ENCODE measurements around the gene RLN3. TPM values are rescaled to one million over a fixed set of nuclear protein-coding genes. Genes with fewer than 3 reads are reported as not detected.

RLN3 gene
- total RNA-seq, 2 donors from 2014 or later, result not detected

DNA sequence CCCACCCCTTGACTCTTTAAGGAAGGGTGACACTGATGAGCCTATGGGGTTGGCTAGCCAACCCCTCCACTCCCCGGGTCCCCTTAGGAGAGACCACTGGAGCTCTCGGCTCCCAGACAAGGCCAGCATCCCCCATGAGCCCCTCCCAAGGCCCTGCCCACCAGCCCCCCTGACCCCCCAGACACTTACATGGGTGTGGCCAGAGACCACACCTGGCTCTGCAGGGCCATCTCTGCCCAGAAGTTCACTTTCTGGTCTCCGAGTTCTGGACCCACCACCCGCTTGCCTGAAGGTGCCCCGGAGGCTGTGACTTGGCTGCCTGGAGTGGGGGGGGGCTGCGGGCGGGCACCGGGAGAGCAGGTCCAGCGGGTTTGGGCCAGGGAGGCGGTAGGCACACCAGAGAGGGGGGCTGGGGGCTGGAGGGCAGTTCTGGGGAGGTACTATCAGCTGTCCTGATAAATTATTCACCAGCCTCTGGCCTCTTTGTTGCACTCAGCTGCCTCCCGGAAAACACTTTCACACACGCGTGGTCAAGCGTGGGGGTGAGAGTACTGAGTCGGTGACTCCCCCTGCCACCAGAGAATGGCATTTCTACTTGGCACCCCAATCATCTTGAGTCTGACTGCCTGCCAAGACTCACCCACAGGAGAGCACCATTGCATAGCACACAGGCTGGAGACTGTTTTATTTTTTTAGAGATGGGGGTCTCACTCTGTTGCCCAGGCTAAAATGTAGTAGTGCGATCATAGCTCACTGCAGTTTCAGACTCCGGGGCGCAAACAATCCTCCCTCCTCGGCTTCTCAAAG lies 34.0 kb downstream of the RLN3 start, which contains the start of gene PALM3:
TSS of gene PALM3 (minus strand) at position 326 of the 807 bp plus-strand sequence. CDS start at position 230, 96 bp downstream.
- Mint-ChIP-seq H3K4me3 (no peak within 1 kb of the TSS), H3K9me3 (no peaks in the 10 kb centered on the region), H3K27me3 (peaks cover 11% of the 10 kb centered on the region), H3K36me3 (ENCODE audit: low read depth) (no peaks in the 10 kb centered on the region), H3K27ac (no peak within 1 kb of the TSS), H3K4me1 (peaks cover 8% of the 10 kb centered on the region)
- ATAC-seq (replicated peaks), result no peak

DNA sequence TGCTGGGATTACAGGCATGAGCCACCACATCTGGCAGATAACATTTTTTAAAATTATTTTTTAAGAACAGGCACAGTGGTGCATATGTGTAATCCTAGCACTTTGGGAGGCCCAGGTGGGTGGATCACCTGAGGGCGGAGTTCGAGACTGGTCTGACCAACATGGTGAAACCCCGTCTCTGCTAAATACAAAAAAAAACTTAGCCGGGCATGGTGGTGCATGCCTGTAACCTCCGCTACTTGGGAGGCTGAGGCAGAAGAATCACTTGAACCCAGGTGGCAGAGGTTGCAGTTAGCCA lies 34.6 kb downstream of the RLN3 start:
- H3K27me3 Mint-ChIP-seq, result peaks cover 11% of the 10 kb centered on the region
- no peaks in the 10 kb centered on the region for H3K9me3 Mint-ChIP-seq
- no peak overlapping the region for H3K4me3 Mint-ChIP-seq
- no peak for ATAC-seq (replicated peaks)
- no peaks in the 10 kb centered on the region for H3K36me3 Mint-ChIP-seq (ENCODE audit: low read depth)
- peaks cover 8% of the 10 kb centered on the region for H3K4me1 Mint-ChIP-seq
- H3K27ac Mint-ChIP-seq, result no peak overlapping the region

DNA sequence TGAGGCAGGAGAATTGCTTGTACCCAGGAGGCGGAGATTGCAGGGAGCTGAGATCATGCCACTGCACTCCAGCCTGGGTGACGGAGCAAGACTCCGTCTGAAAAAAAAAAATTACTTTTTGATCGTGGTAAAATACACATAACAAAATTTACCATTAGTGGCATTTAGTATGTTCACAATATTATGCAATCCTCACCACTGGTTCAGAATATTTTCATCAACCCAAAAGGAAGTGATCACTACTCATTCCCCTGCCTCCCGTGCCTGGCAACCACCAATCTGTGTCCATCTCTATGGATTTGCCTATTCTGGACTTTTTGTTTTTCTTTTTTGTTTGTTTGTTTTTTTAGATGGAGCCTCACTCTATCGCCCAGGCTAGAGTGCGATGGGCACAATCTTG lies 35.2 kb downstream of the RLN3 start:
- no peak overlapping the region for H3K4me3 Mint-ChIP-seq
- peaks cover 8% of the 10 kb centered on the region for H3K4me1 Mint-ChIP-seq
- ATAC-seq (replicated peaks), result no peak
- H3K27ac Mint-ChIP-seq, result no peak overlapping the region
- no peaks in the 10 kb centered on the region for H3K36me3 Mint-ChIP-seq (ENCODE audit: low read depth)
- peaks cover 8% of the 10 kb centered on the region for H3K27me3 Mint-ChIP-seq
- no peaks in the 10 kb centered on the region for H3K9me3 Mint-ChIP-seq

DNA sequence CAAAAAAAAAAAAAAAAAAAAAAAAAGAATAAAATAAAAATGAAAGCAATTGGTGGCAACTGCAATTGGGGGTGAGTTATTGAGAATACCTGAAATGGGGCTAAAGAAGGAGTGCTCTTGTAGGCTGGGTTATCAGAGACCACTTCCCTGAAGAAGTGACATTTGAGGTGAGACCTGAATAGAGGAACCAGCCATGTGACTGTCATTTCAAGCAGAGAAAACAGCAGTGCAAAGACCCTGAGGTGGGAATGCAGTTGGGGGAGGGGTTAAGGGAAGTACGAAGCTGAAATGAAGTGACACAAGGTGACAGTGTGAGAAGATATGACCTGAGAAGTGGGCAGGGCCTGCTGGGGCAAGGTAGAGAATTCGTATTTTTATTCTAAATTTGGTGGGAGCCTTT lies 38.2 kb downstream of the RLN3 start:
- H3K4me3 Mint-ChIP-seq, result no peak overlapping the region
- H3K36me3 Mint-ChIP-seq (ENCODE audit: low read depth), result no peaks in the 10 kb centered on the region
- no peak for ATAC-seq (replicated peaks)
- no peaks in the 10 kb centered on the region for H3K27me3 Mint-ChIP-seq
- H3K9me3 Mint-ChIP-seq, result no peaks in the 10 kb centered on the region
- no peaks in the 10 kb centered on the region for H3K4me1 Mint-ChIP-seq
- H3K27ac Mint-ChIP-seq, result no peak overlapping the region

DNA sequence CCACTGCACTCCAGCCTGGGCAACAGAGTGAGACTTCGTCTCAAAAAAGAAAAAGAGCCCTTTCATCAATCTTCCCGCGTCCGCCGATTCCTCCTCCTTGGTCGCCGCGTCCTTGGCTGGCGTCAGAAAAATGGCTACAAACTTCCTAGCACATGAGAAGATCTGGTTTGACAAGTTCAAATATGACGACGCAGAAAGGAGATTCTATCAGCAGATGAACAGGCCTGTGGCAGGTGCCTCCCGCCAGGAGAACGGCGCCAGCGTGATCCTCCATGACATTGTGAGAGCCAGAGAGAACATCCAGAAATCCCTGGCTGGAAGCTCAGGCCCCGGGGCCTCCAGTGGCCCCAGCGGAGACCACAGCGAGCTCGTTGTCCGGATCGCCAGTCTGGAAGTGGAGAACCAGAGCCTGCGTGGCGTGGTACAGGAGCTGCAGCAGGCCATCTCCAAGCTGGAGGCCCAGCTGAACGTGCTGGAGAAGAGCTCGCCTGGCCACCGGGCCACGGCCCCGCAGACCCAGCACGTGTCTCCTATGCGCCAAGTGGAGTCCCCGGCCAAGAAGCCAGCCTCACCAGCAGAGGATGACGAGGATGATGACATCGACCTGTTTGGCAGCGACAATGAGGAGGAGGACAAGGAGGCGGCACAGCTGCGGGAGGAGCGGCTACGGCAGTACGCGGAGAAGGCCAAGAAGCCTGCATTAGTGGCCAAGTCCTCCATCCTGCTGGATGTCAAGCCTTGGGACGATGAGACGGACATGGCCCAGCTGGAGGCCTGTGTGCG lies 42.5 kb downstream of the RLN3 start:
- no peaks in the 10 kb centered on the region for H3K4me1 Mint-ChIP-seq
- no peaks in the 10 kb centered on the region for H3K27me3 Mint-ChIP-seq
- H3K36me3 Mint-ChIP-seq (ENCODE audit: low read depth), result no peaks in the 10 kb centered on the region
- H3K27ac Mint-ChIP-seq, result no peak overlapping the region
- H3K4me3 Mint-ChIP-seq, result peak overlapping the region; percentile 42
- no peak for ATAC-seq (replicated peaks)
- no peaks in the 10 kb centered on the region for H3K9me3 Mint-ChIP-seq

DNA sequence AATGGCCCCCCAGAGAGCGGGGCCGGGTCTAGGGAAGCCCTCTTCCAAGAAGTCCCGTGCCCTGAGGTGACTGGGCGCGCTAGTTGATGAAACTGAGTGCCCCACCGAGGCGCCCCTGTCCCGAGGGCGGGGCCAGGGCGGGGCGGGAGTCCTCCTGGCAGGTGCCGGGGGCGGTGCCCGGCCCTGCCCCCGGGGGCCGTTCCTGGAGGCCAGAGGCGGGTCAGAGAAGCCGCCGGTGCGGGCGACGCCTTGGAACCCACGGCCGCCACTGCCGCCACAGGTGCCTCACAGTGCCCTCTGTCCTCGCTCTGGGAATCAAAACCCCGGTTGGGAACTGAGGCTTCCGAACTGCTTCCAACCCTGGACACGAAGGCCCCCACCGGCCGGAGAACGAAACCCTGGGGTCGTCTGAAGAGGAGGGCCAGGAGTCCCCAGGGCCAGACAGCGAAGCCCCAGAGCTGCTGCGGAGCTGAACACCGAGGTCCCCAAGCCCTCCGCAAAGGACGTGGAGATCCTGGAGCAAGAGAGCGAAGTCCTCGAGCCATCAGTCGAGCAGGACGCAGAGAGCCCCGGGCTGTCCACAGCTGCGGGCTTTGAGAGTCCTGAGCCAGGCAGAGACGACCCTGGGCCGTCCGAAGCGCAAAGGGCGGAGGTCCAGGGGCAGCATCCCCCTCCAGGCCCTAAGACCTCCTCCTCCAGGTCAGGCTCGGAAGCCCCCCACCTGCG lies 44.8 kb downstream of the RLN3 start, which contains the start of gene MISP3:
TSS of gene MISP3 (plus strand) at position 252 of the 726 bp plus-strand sequence. CDS start 524 bp downstream, outside the sequence.
- Mint-ChIP-seq H3K27ac (peak within 1 kb of the TSS; percentile 82), H3K4me3 (peak within 1 kb of the TSS; percentile 92)

DNA sequence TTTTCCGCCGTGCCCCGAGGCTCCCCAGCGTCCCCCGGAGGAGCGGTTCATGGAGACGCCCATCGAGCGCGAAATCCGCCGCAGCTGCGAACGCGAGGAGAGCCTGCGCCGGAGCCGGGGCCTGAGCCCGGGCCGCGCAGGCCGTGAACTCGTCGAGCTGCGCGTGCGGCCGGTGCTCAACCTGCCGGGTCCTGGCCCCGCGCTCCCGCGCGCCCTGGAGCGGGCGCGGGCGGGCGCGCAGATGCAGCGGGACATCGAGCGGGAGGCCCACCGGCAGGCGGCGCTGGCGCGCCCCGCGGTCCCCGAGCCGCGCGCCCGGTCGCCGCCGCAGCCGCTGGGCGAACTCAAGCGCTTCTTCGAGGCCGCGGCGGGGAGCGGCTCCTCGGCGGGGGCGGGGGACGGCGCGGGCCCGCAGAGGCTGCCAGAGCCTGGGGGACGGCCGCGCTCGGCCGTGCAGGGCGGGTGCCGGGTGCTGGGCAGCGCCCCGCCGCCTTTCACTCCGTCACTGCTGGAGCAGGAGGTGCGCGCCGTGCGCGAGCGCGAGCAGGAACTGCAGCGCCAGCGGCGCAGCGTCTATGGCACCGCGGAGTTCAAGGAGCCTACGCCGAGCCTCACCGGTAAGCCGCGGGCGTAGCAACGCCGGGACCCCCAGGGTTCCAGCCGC lies 45.4 kb downstream of the RLN3 start:
- Mint-ChIP-seq H3K27me3 (no peaks in the 10 kb centered on the region), H3K4me1 (no peaks in the 10 kb centered on the region), H3K27ac (peak overlapping the region; percentile 82), H3K4me3 (peak overlapping the region; percentile 92), H3K9me3 (no peaks in the 10 kb centered on the region), H3K36me3 (ENCODE audit: low read depth) (no peaks in the 10 kb centered on the region)
- ATAC-seq (replicated peaks), result peak; percentile 74

More for the DNA sequence above, 44.8 kb downstream of the RLN3 start, which contains the start of gene MISP3:
- H3K36me3 Mint-ChIP-seq (ENCODE audit: low read depth), result no peaks in the 10 kb centered on the region
- ATAC-seq (replicated peaks), result peak; percentile 44
- no peaks in the 10 kb centered on the region for H3K4me1 Mint-ChIP-seq
- H3K9me3 Mint-ChIP-seq, result no peaks in the 10 kb centered on the region
- H3K27me3 Mint-ChIP-seq, result no peaks in the 10 kb centered on the region

DNA sequence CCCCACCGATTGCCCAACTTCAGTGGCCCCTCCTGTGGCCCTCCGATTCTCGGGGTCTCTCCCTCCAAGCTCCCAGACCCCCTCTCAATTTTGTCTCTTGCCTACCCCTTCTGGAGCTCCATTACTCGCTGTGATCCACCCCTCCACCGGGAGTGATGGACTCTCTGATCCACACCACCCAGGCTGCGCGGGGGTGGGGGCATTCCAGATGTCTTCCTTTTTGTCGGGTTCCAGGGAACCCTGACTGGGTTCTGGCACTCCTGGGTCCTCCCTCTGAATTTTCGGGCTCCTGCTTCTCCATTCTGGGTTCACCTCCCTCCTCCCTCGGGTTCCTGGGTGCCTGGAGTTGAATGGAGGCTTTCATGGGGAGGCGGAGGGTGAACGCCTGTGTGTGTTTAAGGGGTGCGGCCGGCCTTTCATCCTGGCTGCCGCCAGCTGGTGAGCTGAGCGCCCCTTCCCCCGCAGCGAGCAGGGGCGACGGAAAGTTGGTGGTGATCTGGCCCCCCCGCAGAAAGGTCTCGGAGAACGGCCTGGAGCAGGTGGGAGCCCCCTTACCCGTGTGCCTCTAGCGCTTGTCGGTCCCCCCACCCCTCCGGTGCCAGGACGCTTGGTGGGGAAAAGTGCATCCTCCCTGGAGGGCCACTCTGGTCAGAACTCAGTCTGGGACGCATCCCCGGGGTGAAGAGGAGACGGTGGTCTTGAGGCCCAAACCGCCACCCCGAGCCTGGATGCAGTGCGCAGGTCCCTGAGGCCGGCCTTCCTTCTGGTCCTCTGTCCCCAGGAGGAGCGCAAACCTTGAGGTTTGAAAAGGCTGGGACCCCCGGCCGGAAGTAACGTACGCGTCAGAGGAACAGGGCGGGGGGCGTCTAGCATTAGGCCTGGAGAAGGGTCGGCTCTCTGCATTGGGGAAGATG lies 46.2 kb downstream of the RLN3 start:
- Mint-ChIP-seq H3K4me3 (peak overlapping the region; percentile 92), H3K27ac (peak overlapping the region; percentile 82), H3K9me3 (no peaks in the 10 kb centered on the region), H3K36me3 (ENCODE audit: low read depth) (no peaks in the 10 kb centered on the region), H3K4me1 (no peaks in the 10 kb centered on the region), H3K27me3 (no peaks in the 10 kb centered on the region)
- peak; percentile 24 for ATAC-seq (replicated peaks)

DNA sequence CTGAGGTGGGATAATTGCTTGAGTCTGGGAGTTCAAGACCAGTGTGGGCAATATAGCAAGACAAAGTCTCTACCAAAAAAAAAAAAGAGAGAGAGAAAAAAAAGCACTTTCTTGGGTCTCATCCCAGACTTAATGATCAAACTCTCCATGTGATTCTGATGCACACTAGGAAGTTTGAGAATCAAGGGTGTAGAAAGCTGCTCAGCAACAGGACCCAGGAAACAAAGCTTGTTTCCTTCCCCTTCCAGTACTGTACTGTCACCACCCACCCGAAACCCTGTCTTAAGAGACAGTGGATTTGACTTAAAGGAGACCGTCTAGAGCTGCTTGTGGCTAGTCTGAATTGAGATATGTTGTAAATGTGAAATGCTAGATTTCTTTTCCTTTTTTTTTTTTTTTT lies 50.5 kb downstream of the RLN3 start:
- no peak overlapping the region for H3K4me3 Mint-ChIP-seq
- H3K27ac Mint-ChIP-seq, result no peak overlapping the region
- ATAC-seq (replicated peaks), result no peak
- no peaks in the 10 kb centered on the region for H3K9me3 Mint-ChIP-seq
- no peaks in the 10 kb centered on the region for H3K27me3 Mint-ChIP-seq
- no peaks in the 10 kb centered on the region for H3K4me1 Mint-ChIP-seq
- H3K36me3 Mint-ChIP-seq (ENCODE audit: low read depth), result peaks cover 7% of the 10 kb centered on the region

Other genes starting within 250 kb of the RLN3 start
- 10 to 100 TPM in 1 of 2 donors, 1 to 10 TPM in 1; 5.4 to 10.6 TPM for gene ZSWIM4, start 232.7 kb upstream of the RLN3 start, total RNA-seq
- gene NANOS3, start 151.0 kb upstream of the RLN3 start, total RNA-seq, result 1 to 10 TPM; 1.2 to 3.6 TPM
- 10 to 100 TPM in 1 of 2 donors, 1 to 10 TPM in 1; 4.8 to 12.5 TPM for gene BRME1, start 122.0 kb upstream of the RLN3 start, total RNA-seq
- 10 to 100 TPM; 34.6 to 35.4 TPM for gene CC2D1A, start 121.9 kb upstream of the RLN3 start, total RNA-seq
- 1 to 10 TPM in 1 of 2 donors, under 1 TPM in 1; 0.90 to 1.0 TPM for gene PODNL1, start 89.7 kb upstream of the RLN3 start, total RNA-seq
- gene DCAF15, start 75.6 kb upstream of the RLN3 start, total RNA-seq, result 10 to 100 TPM; 60.9 to 67.7 TPM
- 10 to 100 TPM; 12.6 to 12.9 TPM for gene RFX1, start 21.8 kb upstream of the RLN3 start, total RNA-seq
- gene IL27RA, start 3.6 kb downstream of the RLN3 start, total RNA-seq, result 10 to 100 TPM; 52.1 to 53.9 TPM
- gene PALM3, start 33.9 kb downstream of the RLN3 start, total RNA-seq, result not detected
- 1 to 10 TPM; 1.5 to 4.1 TPM for gene MISP3, start 44.6 kb downstream of the RLN3 start, total RNA-seq
- under 1 TPM in 1 of 2 donors, not detected in 1; 0.42 TPM for gene C19orf67, start 57.6 kb downstream of the RLN3 start, total RNA-seq
- gene SAMD1, start 62.6 kb downstream of the RLN3 start, total RNA-seq, result 10 to 100 TPM; 62.1 to 77.5 TPM
- gene PRKACA, start 89.6 kb downstream of the RLN3 start, total RNA-seq, result 10 to 100 TPM; 43.1 to 69.5 TPM
- 10 to 100 TPM; 62.6 to 73.7 TPM for gene ASF1B, start 108.4 kb downstream of the RLN3 start, total RNA-seq
- 1 to 10 TPM; 3.9 to 8.4 TPM for gene ADGRL1, start 178.0 kb downstream of the RLN3 start, total RNA-seq